Measurements from ENCODE around the gene HNRNPF.

- TF ChIP-seq GABPA (IDR thresholded peaks at IDR 0.05; ENCODE audit: borderline replicate concordance, insufficient read depth, low read length) (no peak), RAD21 (IDR thresholded peaks at IDR 0.05 in 1 of 2, conservative IDR thresholded peaks at IDR 0.05 in 1 of 2; ENCODE audit: low read depth in 2 of 2, low read length in 2 of 2) (no peak), JUND (IDR thresholded peaks at IDR 0.05; ENCODE audit: low read length) (no peak), CTCF (IDR thresholded peaks at IDR 0.05; ENCODE audit: control extremely low read depth in 1 of 3, insufficient read depth in 1 of 3, low read depth in 1 of 3, low read length in 3 of 3) (no peak), MAX (IDR thresholded peaks at IDR 0.05) (no peak), TAF1 (IDR thresholded peaks at IDR 0.05; ENCODE audit: low read depth, low read length) (no peak), BCL11A (IDR thresholded peaks at IDR 0.05; ENCODE audit: low read depth in 2 of 2, low read length in 2 of 2) (no peak), EGR1 (IDR thresholded peaks at IDR 0.05; ENCODE audit: borderline replicate concordance, low read depth, low read length) (no peak), POLR2A (IDR thresholded peaks at IDR 0.05; ENCODE audit: control extremely low read depth in 1 of 2, low read depth in 2 of 2, low read length in 2 of 2) (no peak), RNF2 (IDR thresholded peaks at IDR 0.05; ENCODE audit: borderline replicate concordance, low read depth, low read length, missing control alignments, poor library complexity, severe bottlenecking) (no peak)
Measured at GRCh38 chr10:43402176-43402575, 6.8 kb downstream of the HNRNPF start.

Measured in H1 (cell line).